ENCODE measurements around the gene EIF4A3. TPM values are rescaled to one million over a fixed set of nuclear protein-coding genes. Genes with fewer than 3 reads are reported as not detected.
"Not testable (repeated sequence)": the region's sequence is repeated elsewhere in the genome, so short reads cannot be mapped to it uniquely, and the experiment has no call there.

EIF4A3 gene
- total RNA-seq, 2 experiments from 2014 or later: 179 to 183 TPM

- ChIA-PET CTCF (interaction anchor here (0.5 to 1.8 kb wide), 2 partner anchors 14 to 197 kb away, joined by 3 to 4 read pairs; no protein-coding TSS in a partner anchor), POLR2A (no interaction called here)
Observed at GRCh38 chr17:80095844-80096475, 51.0 kb downstream of the EIF4A3 start.

- CTCF ChIA-PET: interaction anchor here (1.8 kb wide), 1 partner anchor 13 kb away, joined by 4 read pairs; no protein-coding TSS in a partner anchor
- POLR2A ChIA-PET: interaction anchor here (0.6 kb wide), 1 partner anchor 84 kb away, joined by 12 read pairs; no protein-coding TSS in a partner anchor
Observed at GRCh38 chr17:80095038-80095843, 51.7 kb downstream of the EIF4A3 start.

- CTCF ChIA-PET: interaction anchor here (2.4 kb wide), 1 partner anchor 11 kb away, joined by 6 read pairs; no protein-coding TSS in a partner anchor
- POLR2A ChIA-PET: no interaction called here
Observed at GRCh38 chr17:80092959-80093358, 54.0 kb downstream of the EIF4A3 start.

GRCh38 chr17:80091376-80091775 lies 55.6 kb downstream of the EIF4A3 start:
- CTCF ChIA-PET: interaction anchor here (0.5 to 2.4 kb wide), 3 partner anchors 9 to 58 kb away, joined by 3 to 6 read pairs (median 5); partner anchors contain the start of gene GAA
- POLR2A ChIA-PET: no interaction called here

GRCh38 chr17:80090164-80090563 lies 56.8 kb downstream of the EIF4A3 start:
- POLR2A ChIA-PET, CTCF ChIA-PET: not testable (repeated sequence)

- ChIA-PET CTCF (interaction anchor here (0.7 to 1.1 kb wide), 2 partner anchors 12 to 81 kb away, joined by 3 to 4 read pairs; partner anchors contain the start of gene GAA), POLR2A (no interaction called here)
Observed at GRCh38 chr17:80089762-80090161, 57.2 kb downstream of the EIF4A3 start.

GRCh38 chr17:80087346-80088265 lies 59.3 kb downstream of the EIF4A3 start:
- CTCF ChIA-PET: interaction anchor here (1.2 kb wide), 1 partner anchor 14 kb away, joined by 3 read pairs; the partner anchor contains the start of gene GAA
- POLR2A ChIA-PET: no interaction called here

- ChIA-PET POLR2A (no interaction called here), CTCF (interaction anchor here (1.6 kb wide), 1 partner anchor 78 kb away, joined by 6 read pairs; no protein-coding TSS in a partner anchor)
Observed at GRCh38 chr17:80086616-80087015, 60.3 kb downstream of the EIF4A3 start.

GRCh38 chr17:80086081-80086480 lies 60.8 kb downstream of the EIF4A3 start:
- ChIA-PET POLR2A (interaction anchor here (0.9 kb wide), 1 partner anchor 15 kb away, joined by 3 read pairs; the partner anchor contains the start of gene GAA), CTCF (interaction anchor here (0.6 to 1.6 kb wide), 3 partner anchors 15 to 78 kb away, joined by 3 to 6 read pairs (median 6); partner anchors contain the start of gene GAA)

GRCh38 chr17:80084773-80085172 lies 62.2 kb downstream of the EIF4A3 start:
- ChIA-PET CTCF (interaction anchor here (1.0 to 1.2 kb wide), 2 partner anchors 17 to 78 kb away, joined by 3 to 6 read pairs; partner anchors contain the start of gene GAA), POLR2A (no interaction called here)

Other genes starting within 250 kb of the EIF4A3 start
- 1 to 10 TPM; 6.5 to 6.8 TPM for gene TBC1D16, start 111.3 kb downstream of the EIF4A3 start, total RNA-seq
- gene CCDC40, start 110.5 kb downstream of the EIF4A3 start, total RNA-seq: 1 to 10 TPM; 2.6 to 2.7 TPM
- 10 to 100 TPM; 38.7 to 43.1 TPM for gene GAA, start 45.5 kb downstream of the EIF4A3 start, total RNA-seq
- not detected for gene CARD14, start 22.9 kb upstream of the EIF4A3 start, total RNA-seq
- gene SGSH, start 73.2 kb upstream of the EIF4A3 start, total RNA-seq: 10 to 100 TPM; 11.3 to 12.2 TPM
- gene SLC26A11, start 73.3 kb upstream of the EIF4A3 start, total RNA-seq: 1 to 10 TPM; 4.9 to 7.1 TPM
- 100 to 1,000 TPM; 152 TPM for gene RNF213, start 113.7 kb upstream of the EIF4A3 start, total RNA-seq

Data from activated CD8-positive, alpha-beta memory T cell treated with anti-CD3 and anti-CD28 coated beads for 36 hours (primary cell).